ENCODE measurements around the gene RCVRN. TPM values are rescaled to one million over a fixed set of nuclear protein-coding genes. Genes with fewer than 3 reads are reported as not detected.

RCVRN gene
- total and polyA plus RNA-seq, 12 donors: 0.11 to 0.66 (median 0.29) TPM; not detected in 3

DNA sequence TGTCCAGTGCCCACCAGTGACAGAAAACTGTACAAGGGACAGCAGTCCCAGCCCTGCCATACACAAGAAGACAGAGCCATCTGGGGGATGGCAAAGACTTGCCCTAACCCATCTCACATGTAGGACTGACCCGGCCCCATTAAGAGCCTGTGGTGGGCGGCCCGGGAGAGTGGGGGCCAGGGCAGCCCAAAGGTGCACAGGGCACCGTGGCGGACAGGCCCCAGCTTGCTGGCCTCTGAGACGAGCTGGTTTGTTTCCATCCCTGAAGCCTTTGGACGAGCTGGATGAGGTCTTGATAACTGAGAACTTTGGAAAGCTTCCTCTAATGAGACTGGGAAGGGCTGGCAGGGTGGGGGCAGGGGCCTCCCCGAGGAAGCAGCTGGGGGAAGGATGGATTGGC lies 11.0 kb upstream of the RCVRN start:
- 72 to 74% methylated on average over 8 of the region's 8 CpGs for WGBS, 2 donors
- no peaks in the 10 kb centered on the region for H3K9me3 ChIP-seq
- no peaks in the 10 kb centered on the region for H3K27me3 ChIP-seq
- intact Hi-C loops (cut with DNase I): loop anchor here in 1 of 10 donors (5.0 kb wide), 1 partner anchor 701 kb away; no protein-coding TSS in a partner anchor
- ATAC-seq (no peak), DNase-seq (no peak)
- no peak overlapping the region for H3K4me3 ChIP-seq
- no peaks in the 10 kb centered on the region for H3K4me1 ChIP-seq
- TF ChIP-seq, protein P1, sequence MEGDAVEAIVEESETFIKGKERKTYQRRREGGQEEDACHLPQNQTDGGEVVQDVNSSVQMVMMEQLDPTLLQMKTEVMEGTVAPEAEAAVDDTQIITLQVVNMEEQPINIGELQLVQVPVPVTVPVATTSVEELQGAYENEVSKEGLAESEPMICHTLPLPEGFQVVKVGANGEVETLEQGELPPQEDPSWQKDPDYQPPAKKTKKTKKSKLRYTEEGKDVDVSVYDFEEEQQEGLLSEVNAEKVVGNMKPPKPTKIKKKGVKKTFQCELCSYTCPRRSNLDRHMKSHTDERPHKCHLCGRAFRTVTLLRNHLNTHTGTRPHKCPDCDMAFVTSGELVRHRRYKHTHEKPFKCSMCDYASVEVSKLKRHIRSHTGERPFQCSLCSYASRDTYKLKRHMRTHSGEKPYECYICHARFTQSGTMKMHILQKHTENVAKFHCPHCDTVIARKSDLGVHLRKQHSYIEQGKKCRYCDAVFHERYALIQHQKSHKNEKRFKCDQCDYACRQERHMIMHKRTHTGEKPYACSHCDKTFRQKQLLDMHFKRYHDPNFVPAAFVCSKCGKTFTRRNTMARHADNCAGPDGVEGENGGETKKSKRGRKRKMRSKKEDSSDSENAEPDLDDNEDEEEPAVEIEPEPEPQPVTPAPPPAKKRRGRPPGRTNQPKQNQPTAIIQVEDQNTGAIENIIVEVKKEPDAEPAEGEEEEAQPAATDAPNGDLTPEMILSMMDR (IDR thresholded peaks at IDR 0.05): no peak
- peaks cover 0 to 81% (median 18%) of the 10 kb centered on the region in 9 donors for H3K36me3 ChIP-seq
- no peak overlapping the region for H3K27ac ChIP-seq

DNA sequence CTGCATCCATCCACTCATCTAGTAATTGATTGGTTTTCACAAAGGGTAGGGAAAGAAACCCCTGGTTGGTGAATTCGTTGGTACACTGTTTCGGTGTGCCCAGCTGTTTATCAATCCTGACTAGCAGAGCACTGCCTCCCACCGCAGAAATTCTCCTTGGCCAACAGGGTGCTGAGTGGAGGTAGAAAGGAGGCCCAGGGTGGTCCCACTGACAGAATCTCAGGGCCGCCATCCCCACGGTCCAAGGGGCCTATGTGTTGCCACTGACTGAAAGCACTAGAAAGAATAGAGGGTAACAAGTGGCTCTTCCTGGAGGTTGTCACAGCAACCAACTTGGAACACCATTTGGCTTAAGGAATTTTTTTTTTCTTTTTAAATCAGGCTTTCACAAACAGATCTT lies 8.4 kb upstream of the RCVRN start:
- no peaks in the 10 kb centered on the region for H3K9me3 ChIP-seq
- no peak overlapping the region for H3K27ac ChIP-seq
- H3K27me3 ChIP-seq: peaks cover 0 to 3% (median 0%) of the 10 kb centered on the region in 7 donors
- no peak for DNase-seq
- peaks cover 0 to 57% (median 18%) of the 10 kb centered on the region in 9 donors for H3K36me3 ChIP-seq
- TF ChIP-seq, protein P1 (IDR thresholded peaks at IDR 0.05): no peak
- 89 to 91% methylated on average over 5 of the region's 5 CpGs for WGBS, 2 donors
- intact Hi-C loops (cut with DNase I): no loop called here
- H3K4me3 ChIP-seq: no peak overlapping the region
- no peak for ATAC-seq
- no peaks in the 10 kb centered on the region for H3K4me1 ChIP-seq

DNA sequence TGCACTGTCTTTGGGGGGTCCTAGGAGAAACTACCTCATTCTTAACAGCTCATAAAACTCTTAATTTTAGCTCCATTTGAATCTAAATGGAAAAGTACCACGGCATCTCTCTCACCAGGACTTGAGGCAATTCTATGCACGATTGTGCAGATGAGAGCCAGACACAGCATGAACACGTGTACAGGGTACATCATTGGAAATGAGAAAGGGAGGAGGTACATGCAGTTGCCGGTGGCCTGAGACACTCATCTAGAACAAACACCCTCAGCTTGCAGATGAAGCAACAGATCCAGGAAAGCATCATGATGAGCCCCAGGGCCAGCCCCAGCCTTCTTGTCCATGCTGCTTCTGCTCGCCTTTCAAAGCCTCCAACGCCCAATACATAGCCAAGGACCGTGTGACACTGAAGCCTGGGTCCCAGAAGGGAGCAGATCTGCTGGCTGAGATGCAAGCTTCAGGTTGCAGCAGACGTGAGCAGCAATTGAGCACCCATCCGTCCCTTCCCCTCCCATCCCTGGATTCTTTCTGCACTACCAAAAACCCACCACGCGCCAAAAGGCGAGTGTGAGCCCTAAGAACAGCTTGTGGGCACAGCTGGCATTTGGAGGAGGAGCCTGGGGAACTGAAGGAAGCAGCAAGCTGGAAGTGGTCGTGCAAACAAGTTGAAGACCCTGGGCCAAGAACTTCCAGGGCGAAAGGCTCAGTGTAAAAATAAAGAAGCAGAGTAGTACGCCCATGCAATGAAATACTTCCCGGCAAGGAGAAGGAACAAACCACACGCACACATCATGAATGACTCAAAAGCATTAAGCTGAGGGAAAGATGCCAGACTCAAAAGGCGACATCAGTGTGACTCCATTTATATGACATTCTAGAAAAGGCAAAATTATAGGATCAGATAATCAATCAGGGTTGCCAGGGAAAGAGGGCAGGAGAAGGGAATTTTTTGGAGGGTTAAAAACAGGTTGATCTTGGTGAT lies 7.3 kb upstream of the RCVRN start:
- intact Hi-C loops (cut with DNase I): no loop called here
- no peak for DNase-seq
- ATAC-seq: no peak

DNA sequence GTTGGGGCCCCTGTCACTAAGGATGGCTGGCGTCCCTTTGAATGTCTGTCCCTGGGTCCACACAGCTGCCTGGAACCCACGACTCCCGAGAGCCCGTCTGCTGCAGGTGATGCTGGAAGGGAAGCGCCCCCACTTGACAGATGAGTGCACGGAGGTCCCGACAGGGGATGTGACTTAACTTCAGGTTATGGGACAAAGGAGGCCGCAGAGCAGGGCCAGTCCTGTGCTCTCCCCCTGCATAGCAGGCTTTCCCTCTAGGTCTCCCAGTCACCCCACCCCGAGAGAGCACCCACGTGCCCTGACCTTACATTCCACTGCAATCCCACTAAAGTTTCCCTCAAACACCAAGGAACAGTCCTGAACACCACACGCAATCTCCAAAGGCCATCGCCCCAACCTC lies 6.0 kb upstream of the RCVRN start:
- peak in 2 of 8 donors; percentile 6 to 16 for ATAC-seq
- DNase-seq: no peak
- peaks cover 0 to 33% (median 0%) of the 10 kb centered on the region in 9 donors for H3K36me3 ChIP-seq
- H3K27ac ChIP-seq: no peak overlapping the region
- intact Hi-C loops (cut with DNase I): no loop called here
- H3K4me1 ChIP-seq: no peaks in the 10 kb centered on the region
- H3K9me3 ChIP-seq: no peaks in the 10 kb centered on the region
- no peak overlapping the region for H3K4me3 ChIP-seq
- peaks cover 0 to 15% (median 0%) of the 10 kb centered on the region in 7 donors for H3K27me3 ChIP-seq
- WGBS, 2 donors: 82 to 83% methylated on average over 12 of the region's 12 CpGs
- TF ChIP-seq, protein P1 (IDR thresholded peaks at IDR 0.05): no peak

More for the DNA sequence above, 7.3 kb upstream of the RCVRN start:
- H3K4me1 ChIP-seq: no peaks in the 10 kb centered on the region
- TF ChIP-seq, protein P1 (IDR thresholded peaks at IDR 0.05): no peak
- no peak overlapping the region for H3K4me3 ChIP-seq
- no peak overlapping the region for H3K27ac ChIP-seq
- peaks cover 0 to 47% (median 13%) of the 10 kb centered on the region in 9 donors for H3K36me3 ChIP-seq
- H3K27me3 ChIP-seq: peaks cover 0 to 3% (median 0%) of the 10 kb centered on the region in 7 donors
- no peaks in the 10 kb centered on the region for H3K9me3 ChIP-seq
- 77 to 83% methylated on average over 18 of the region's 18 CpGs for WGBS, 2 donors

Data from heart right ventricle (tissue), 16 donors.